ENCODE results near the gene MPP1. TPM values are rescaled to one million over a fixed set of nuclear protein-coding genes. Genes with fewer than 3 reads are reported as not detected.
"Not testable (repeated sequence)": the region's sequence is repeated elsewhere in the genome, so short reads cannot be mapped to it uniquely, and the experiment has no call there.

The MPP1 gene
- total RNA-seq, 6 donors from 2014 or later: 34.2 to 88.0 (median 52.4) TPM

DNA sequence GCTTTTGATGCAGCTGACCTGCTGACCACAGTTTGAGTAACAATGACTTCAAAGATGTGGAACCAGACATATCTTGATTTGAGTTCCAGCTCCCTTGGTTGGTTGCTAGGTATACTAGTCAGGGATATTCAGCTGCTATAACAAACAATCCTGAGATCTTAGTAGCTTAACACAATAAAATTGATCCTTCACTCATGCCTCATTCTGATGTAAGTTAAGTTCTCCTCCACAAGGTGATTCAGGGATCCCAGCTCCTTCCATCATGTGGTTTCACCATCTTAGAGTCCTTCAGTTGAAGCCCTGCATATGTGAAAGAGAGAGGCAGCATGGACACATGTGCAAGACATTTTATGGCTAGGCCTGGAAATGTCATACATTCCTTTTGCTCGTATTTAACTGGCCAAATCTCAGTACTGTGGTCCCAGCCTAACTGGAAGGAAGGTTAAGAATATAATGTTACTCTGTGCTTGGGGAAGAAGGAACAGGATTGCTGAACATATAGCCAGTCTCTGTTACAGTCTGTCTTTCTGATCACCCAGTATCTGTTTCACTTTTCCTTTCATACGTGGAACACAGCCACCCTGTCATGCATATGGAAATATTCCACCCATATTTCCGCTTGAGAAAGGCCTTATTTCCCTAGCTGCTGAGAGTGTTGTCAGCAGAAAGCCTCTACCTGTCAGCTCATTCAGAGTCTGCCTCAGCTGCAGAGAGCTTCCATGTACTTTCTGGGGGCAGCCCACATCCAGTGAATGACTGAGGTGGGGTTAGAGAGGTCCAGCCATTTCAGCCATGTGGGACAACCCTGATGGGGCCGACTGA is 22.1 kb upstream of the MPP1 start:
- Histone ChIP-seq H3K9me3 (no peaks in the 10 kb centered on the region), H3K4me1 (no peaks in the 10 kb centered on the region), H3K36me3 (no peaks in the 10 kb centered on the region), H3K27me3 (no peaks in the 10 kb centered on the region), H3K27ac (no peak overlapping the region), H3K4me3 (no peak overlapping the region)
- WGBS, 2 donors: 43 to 67% methylated on average over 1 to 4 of the region's 4 CpGs
- no peak for DNase-seq
- ATAC-seq (ENCODE audit: low FRiP score in 2 of 2): no peak
- TF ChIP-seq EP300 (IDR thresholded peaks at IDR 0.05) (no peak), POLR2AphosphoS5 (IDR thresholded peaks at IDR 0.05) (no peak), POLR2A (IDR thresholded peaks at IDR 0.05) (no peak)
- TF ChIP-seq, protein P1, sequence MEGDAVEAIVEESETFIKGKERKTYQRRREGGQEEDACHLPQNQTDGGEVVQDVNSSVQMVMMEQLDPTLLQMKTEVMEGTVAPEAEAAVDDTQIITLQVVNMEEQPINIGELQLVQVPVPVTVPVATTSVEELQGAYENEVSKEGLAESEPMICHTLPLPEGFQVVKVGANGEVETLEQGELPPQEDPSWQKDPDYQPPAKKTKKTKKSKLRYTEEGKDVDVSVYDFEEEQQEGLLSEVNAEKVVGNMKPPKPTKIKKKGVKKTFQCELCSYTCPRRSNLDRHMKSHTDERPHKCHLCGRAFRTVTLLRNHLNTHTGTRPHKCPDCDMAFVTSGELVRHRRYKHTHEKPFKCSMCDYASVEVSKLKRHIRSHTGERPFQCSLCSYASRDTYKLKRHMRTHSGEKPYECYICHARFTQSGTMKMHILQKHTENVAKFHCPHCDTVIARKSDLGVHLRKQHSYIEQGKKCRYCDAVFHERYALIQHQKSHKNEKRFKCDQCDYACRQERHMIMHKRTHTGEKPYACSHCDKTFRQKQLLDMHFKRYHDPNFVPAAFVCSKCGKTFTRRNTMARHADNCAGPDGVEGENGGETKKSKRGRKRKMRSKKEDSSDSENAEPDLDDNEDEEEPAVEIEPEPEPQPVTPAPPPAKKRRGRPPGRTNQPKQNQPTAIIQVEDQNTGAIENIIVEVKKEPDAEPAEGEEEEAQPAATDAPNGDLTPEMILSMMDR (IDR thresholded peaks at IDR 0.05): no peak

DNA sequence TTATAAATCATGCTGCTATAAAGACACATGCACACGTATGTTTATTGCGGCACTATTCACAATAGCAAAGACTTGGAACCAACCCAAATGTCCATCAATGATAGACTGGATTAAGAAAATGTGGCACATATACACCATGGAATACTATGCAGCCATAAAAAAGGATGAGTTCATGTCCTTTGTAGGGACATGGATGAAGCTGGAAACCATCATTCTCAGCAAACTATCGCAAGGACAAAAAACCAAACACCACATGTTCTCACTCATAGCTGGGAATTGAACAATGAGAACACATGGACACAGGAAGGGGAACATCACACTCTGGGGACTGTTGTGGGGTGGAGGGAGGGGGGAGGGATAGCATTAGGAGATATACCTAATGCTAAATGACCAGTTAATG is 20.3 kb upstream of the MPP1 start:
- WGBS, 2 donors: 92% methylated on average over 2 of the region's 3 CpGs; no CpG with 5 or more reads in 1 of the 2 donors
- H3K27me3 ChIP-seq; H3K27ac ChIP-seq; DNase-seq; H3K36me3 ChIP-seq; H3K4me3 ChIP-seq; H3K9me3 ChIP-seq; H3K4me1 ChIP-seq; ATAC-seq (ENCODE audit: low FRiP score in 2 of 2): not testable (repeated sequence)

DNA sequence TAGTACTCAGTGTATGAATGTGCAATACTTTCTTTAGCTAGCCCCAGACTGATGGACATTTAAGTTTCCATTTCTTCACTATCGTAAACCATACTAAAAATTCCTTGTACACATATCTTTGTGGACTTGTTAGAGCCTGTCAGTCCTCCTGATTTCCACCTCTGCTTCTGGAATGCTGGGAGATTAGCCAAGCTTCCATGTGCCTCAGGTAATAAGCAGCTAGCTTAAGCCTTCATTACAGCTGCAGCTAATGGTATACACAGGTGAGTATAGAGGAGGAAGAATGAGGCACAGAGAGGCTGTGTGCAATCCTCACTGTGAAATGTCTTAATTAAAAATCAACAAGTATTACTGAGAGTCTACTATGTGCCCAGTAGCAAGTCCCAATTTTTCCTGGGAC is 19.4 kb upstream of the MPP1 start:
- H3K9me3 ChIP-seq: no peaks in the 10 kb centered on the region
- TF ChIP-seq, protein P1 (IDR thresholded peaks at IDR 0.05): no peak
- H3K27ac ChIP-seq: no peak overlapping the region
- no peaks in the 10 kb centered on the region for H3K4me1 ChIP-seq
- H3K36me3 ChIP-seq: no peaks in the 10 kb centered on the region
- 80 to 87% methylated on average over 1 of the region's 1 CpG for WGBS, 2 donors
- H3K27me3 ChIP-seq: no peaks in the 10 kb centered on the region
- no peak overlapping the region for H3K4me3 ChIP-seq
- DNase-seq: no peak
- ATAC-seq (ENCODE audit: low FRiP score in 2 of 2): no peak

DNA sequence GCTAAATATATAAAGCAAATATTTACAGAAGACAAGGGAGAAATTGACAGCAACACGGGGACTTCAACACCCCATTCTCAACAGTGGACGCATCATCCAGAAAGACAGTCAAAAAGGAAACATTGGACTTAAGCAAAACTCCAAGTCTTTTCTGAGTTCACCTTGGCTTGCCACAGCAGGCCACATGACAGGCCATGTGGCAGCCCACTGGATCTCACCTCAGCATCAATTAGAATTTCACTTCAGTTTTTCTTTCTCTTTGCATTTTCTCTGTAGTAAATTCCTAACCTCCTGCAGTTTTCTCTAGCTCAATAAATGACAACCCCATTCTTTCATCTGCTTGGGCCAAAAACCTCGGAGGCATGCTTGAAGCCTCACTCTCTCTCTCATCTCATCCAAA is 16.7 kb upstream of the MPP1 start:
- Histone ChIP-seq H3K27me3 (no peaks in the 10 kb centered on the region), H3K9me3 (no peaks in the 10 kb centered on the region), H3K4me1 (no peaks in the 10 kb centered on the region), H3K27ac (no peak overlapping the region), H3K4me3 (no peak overlapping the region), H3K36me3 (no peaks in the 10 kb centered on the region)
- TF ChIP-seq POLR2A (IDR thresholded peaks at IDR 0.05): no peak
- TF ChIP-seq, protein P1 (IDR thresholded peaks at IDR 0.05): no peak
- TF ChIP-seq EP300 (IDR thresholded peaks at IDR 0.05): no peak
- TF ChIP-seq POLR2AphosphoS5 (IDR thresholded peaks at IDR 0.05): no peak
- DNase-seq (no peak), ATAC-seq (ENCODE audit: low FRiP score in 2 of 2) (no peak)
- 78 to 81% methylated on average over 3 of the region's 3 CpGs for WGBS, 2 donors

DNA sequence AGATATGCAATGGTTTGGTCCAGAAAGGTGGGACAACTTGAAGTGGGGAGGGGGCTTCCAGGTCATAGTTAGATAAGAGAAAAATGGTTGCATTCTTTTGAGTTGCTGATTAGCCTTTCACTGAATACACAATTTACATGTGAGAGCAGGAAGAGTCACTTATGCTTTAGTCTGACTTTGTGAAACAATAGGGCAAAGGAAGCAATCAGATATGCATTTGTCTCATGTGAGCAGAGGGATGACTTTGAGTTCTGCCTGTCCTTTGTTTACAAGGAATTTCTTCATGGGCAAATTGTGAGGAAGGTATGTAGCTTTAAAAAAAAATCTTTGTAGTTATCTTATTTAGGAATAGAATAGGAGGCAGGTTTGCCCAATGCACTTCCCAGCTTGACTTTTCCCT is 16.2 kb upstream of the MPP1 start:
- H3K9me3 ChIP-seq: no peaks in the 10 kb centered on the region
- no peaks in the 10 kb centered on the region for H3K36me3 ChIP-seq
- H3K27ac ChIP-seq: no peak overlapping the region
- DNase-seq: no peak
- no peak for ATAC-seq (ENCODE audit: low FRiP score in 2 of 2)
- no peaks in the 10 kb centered on the region for H3K4me1 ChIP-seq
- no peak overlapping the region for H3K4me3 ChIP-seq
- no peaks in the 10 kb centered on the region for H3K27me3 ChIP-seq
- TF ChIP-seq EP300 (IDR thresholded peaks at IDR 0.05) (no peak), POLR2AphosphoS5 (IDR thresholded peaks at IDR 0.05) (no peak), POLR2A (IDR thresholded peaks at IDR 0.05) (no peak)
- TF ChIP-seq, protein P1 (IDR thresholded peaks at IDR 0.05): no peak

Data from upper lobe of left lung (tissue), 6 donors.